OCI-LY7 (cell line): ENCODE measurements around the gene NFYC. TPM values are rescaled to one million over a fixed set of nuclear protein-coding genes. Genes with fewer than 3 reads are reported as not detected.

Source experiments
- BruUV-seq: library from RNA; stranded (reverse); fragments of 400-500 nt; replicated peaks from 2 replicates; lab custom pipeline; 2021; lab: Mats Ljungman, UMichigan
- CTCF ChIA-PET: fragments of 300-600 bp; sonication (Branson Sonifier 250); formaldehyde crosslinking; loops from one replicate; lab custom pipeline; 2022; ENCODE audit warnings: antibody characterized with exemption; ENCODE audit not compliant: unreplicated experiment; lab: Charles Lee
- POLR2A ChIA-PET: fragments of 300-600 bp; sonication (Branson Sonifier 250); formaldehyde crosslinking; loops from one replicate; lab custom pipeline; 2022; ENCODE audit warnings: antibody characterized with exemption; lab: Charles Lee
- DNase-seq: peaks from one replicate; pipeline ENCODE4 v3.0.0-alpha.2; 2015; ENCODE audit warnings: low spot score
- H2AFZ ChIP-seq: fragments of 200-600 bp; sonication (generic), shearing (Covaris generic); 2 replicates; pipeline ENCODE4 v1.6.1; 2014; ENCODE audit warnings: mild to moderate bottlenecking, antibody characterized with exemption, low read length, moderate library complexity
- H3K27ac ChIP-seq: fragments of 200-600 bp; sonication (generic); 2 replicates; pipeline ENCODE4 v1.5.1; 2014; ENCODE audit warnings: mixed run types, low read depth, mild to moderate bottlenecking, moderate library complexity, low read length, inconsistent platforms; ENCODE audit not compliant: poor library complexity, severe bottlenecking
- H3K36me3 ChIP-seq: fragments of 200-600 bp; sonication (generic); 2 replicates; pipeline ENCODE4 v1.6.1; 2014; ENCODE audit warnings: mild to moderate bottlenecking, antibody characterized with exemption, low read length, moderate library complexity, mixed read lengths; ENCODE audit not compliant: insufficient read depth
- H3K4me1 ChIP-seq: fragments of 200-600 bp; sonication (generic); 2 replicates; pipeline ENCODE4 v1.5.1; 2014; ENCODE audit warnings: mild to moderate bottlenecking, low read length; ENCODE audit not compliant: insufficient read depth, poor library complexity, severe bottlenecking
- H3K4me2 ChIP-seq: fragments of 200-600 bp; sonication (generic); 2 replicates; pipeline ENCODE4 v1.6.1; 2014; ENCODE audit warnings: mild to moderate bottlenecking, low read length
- H3K4me3 ChIP-seq: fragments of 200-600 bp; sonication (generic); 2 replicates; pipeline ENCODE4 v1.5.1; 2014; ENCODE audit warnings: mild to moderate bottlenecking, low read depth, low read length; ENCODE audit not compliant: poor library complexity, severe bottlenecking
- H3K79me2 ChIP-seq: fragments of 200-600 bp; sonication (generic); 2 replicates; pipeline ENCODE4 v1.6.1; 2016; ENCODE audit warnings: low read depth, mild to moderate bottlenecking, low read length, moderate library complexity, mixed read lengths; ENCODE audit not compliant: insufficient read depth
- H3K9me2 ChIP-seq: fragments of 200-600 bp; sonication (generic); 2 replicates; pipeline ENCODE4 v1.6.1; 2016; ENCODE audit warnings: mild to moderate bottlenecking, low read length, mixed read lengths; ENCODE audit not compliant: insufficient read depth
- H3K9me3 ChIP-seq: fragments of 200-600 bp; sonication (generic); 2 replicates; pipeline ENCODE4 v1.6.1; 2014; ENCODE audit warnings: mild to moderate bottlenecking, mixed run types, low read length, mixed read lengths
- H4K20me1 ChIP-seq: fragments of 200-600 bp; sonication (generic); 2 replicates; pipeline ENCODE4 v1.6.1; 2014; ENCODE audit warnings: mild to moderate bottlenecking, antibody characterized with exemption, low read length, moderate library complexity, mixed read lengths; ENCODE audit not compliant: insufficient read depth
- EZH2phosphoT487 ChIP-seq: fragments of 200-600 bp; sonication (generic); IDR thresholded peaks from 2 replicates; pipeline ENCODE4 v1.6.1; 2018; ENCODE audit warnings: low read depth, borderline replicate concordance, mild to moderate bottlenecking, mixed run types, antibody characterized with exemption, low read length, moderate library complexity, mixed read lengths
- intact Hi-C: fragments of 100-400 bp; cut with micrococcal nuclease; formaldehyde crosslinking; loops from one replicate; pipeline ENCODE4 v1.10.0; 2022; ENCODE audit not compliant: unreplicated experiment
- total RNA-seq, 2 experiments: library from RNA; depleted of rRNA in 1 of 2; stranded (reverse); fragments of >200 nt in 1 of 2; shearing (Covaris generic) in 1 of 2; gene quantifications; 2 replicates each; pipeline ENCODE4 v1.2.3, GENCODE V29; 2014 to 2022
- TF ChIP-seq, protein P1 (sequence below): fragments of 200-600 bp; sonication (generic); conservative IDR thresholded peaks from 2 replicates; pipeline ENCODE4 v1.5.1; 2014; ENCODE audit warnings: mild to moderate bottlenecking, antibody characterized with exemption, low read length, moderate library complexity, mixed read lengths

NFYC gene
- total RNA-seq, 2 experiments from 2014 or later, result 39.1 to 71.0 TPM

DNA sequence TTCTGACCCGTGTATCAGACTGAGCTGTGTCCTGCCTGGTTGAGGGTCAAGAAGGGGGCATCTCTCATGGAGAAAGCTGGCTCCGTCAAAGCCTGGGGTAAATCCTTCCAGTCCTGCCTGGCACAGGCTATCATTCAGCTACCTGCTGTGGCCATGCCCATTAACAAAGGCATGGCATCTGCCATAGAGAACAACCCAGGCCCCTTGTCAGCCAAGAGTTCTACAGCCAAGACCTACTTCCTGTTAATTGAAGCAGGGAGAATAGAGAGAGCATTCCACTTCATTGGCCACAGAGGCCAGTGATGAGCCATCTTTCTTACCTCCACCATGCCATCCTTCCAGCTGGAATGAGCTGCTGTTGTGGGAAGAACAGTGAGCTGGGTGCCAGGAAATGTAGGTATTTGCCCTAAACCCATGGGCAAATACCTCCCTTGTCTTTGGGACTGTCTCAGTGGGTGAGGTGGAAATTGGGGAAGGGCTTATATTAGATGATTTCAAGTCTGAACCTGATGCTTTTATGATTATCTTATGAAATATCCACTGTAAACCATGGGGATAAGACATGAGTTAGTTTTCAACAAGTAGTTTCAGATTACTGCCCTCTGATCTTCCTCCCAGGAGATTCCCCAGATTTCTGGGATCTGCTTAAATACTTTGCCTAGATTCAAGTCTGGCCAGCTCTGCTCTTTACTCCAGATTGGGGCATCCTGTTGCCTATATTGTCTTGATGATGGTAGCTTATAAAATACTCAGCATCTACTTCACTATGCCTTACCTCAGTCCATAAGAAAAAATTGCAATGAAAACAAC lies 80.8 kb downstream of the NFYC start:
- Histone ChIP-seq H3K36me3 (peaks cover 84% of the 10 kb centered on the region), H3K79me2 (no peaks in the 10 kb centered on the region), H3K4me2 (no peak overlapping the region), H2AFZ (no peak overlapping the region), H3K9me2 (no peaks in the 10 kb centered on the region), H3K4me3 (no peak overlapping the region), H3K9me3 (no peaks in the 10 kb centered on the region), H3K27ac (no peak overlapping the region), H3K4me1 (no peaks in the 10 kb centered on the region), H4K20me1 (no peaks in the 10 kb centered on the region)
- intact Hi-C loops, result loop anchor here (2.0 kb wide), 1 partner anchor 160 kb away; no protein-coding TSS in a partner anchor
- DNase-seq, result no peak
- TF ChIP-seq, protein P1, sequence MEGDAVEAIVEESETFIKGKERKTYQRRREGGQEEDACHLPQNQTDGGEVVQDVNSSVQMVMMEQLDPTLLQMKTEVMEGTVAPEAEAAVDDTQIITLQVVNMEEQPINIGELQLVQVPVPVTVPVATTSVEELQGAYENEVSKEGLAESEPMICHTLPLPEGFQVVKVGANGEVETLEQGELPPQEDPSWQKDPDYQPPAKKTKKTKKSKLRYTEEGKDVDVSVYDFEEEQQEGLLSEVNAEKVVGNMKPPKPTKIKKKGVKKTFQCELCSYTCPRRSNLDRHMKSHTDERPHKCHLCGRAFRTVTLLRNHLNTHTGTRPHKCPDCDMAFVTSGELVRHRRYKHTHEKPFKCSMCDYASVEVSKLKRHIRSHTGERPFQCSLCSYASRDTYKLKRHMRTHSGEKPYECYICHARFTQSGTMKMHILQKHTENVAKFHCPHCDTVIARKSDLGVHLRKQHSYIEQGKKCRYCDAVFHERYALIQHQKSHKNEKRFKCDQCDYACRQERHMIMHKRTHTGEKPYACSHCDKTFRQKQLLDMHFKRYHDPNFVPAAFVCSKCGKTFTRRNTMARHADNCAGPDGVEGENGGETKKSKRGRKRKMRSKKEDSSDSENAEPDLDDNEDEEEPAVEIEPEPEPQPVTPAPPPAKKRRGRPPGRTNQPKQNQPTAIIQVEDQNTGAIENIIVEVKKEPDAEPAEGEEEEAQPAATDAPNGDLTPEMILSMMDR, result no peak
- TF ChIP-seq EZH2phosphoT487, result no peak
- CTCF ChIA-PET, result interaction anchor here (0.9 to 1.0 kb wide), 2 partner anchors 26 to 104 kb away, joined by 3 read pairs; no protein-coding TSS in a partner anchor
- POLR2A ChIA-PET, result interaction anchor here (0.6 kb wide), 1 partner anchor 40 kb away, joined by 3 read pairs; no protein-coding TSS in a partner anchor
- no TSS peak for BruUV-seq

DNA sequence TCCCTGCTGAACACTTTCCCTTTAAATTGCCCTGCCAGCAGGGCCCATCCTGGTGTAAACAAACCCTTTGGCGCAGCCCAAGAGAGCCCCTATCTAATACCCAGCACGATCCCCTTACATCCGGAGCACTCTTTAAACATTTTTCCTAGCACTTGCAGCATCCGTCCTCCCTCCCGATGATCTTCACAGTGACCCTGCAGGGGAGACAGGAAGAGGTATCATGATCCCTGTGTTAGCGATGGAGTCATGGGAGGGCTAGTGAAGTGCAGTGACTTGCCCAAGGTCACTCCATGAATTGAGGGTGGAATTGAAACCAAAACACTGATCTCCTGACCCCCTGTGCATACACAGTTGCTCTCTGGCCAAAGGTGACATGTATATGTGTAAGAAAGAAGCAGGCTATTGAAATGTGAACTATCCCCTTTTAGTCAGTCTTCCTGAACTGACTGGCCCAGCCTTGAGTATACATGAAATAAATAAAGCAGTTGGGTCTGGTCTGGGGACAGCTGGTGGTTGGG lies 82.3 kb downstream of the NFYC start:
- no TSS peak for BruUV-seq
- POLR2A ChIA-PET, result interaction anchor here (1.4 kb wide), 1 partner anchor 9 kb away, joined by 3 read pairs; no protein-coding TSS in a partner anchor
- CTCF ChIA-PET, result interaction anchor here (0.7 to 2.5 kb wide), 7 partner anchors 9 to 80 kb away, joined by 3 to 10 read pairs (median 4); no protein-coding TSS in a partner anchor
- H3K79me2 ChIP-seq, result no peaks in the 10 kb centered on the region
- no peak overlapping the region for H3K27ac ChIP-seq
- no peaks in the 10 kb centered on the region for H4K20me1 ChIP-seq
- no peaks in the 10 kb centered on the region for H3K9me2 ChIP-seq
- DNase-seq, result no peak
- H2AFZ ChIP-seq, result no peak overlapping the region
- peaks cover 71% of the 10 kb centered on the region for H3K36me3 ChIP-seq
- intact Hi-C loops, result loop anchor here (1.0 to 2.0 kb wide), 3 partner anchors 76 to 179 kb away; no protein-coding TSS in a partner anchor
- H3K4me3 ChIP-seq, result no peak overlapping the region
- H3K4me2 ChIP-seq, result no peak overlapping the region
- TF ChIP-seq EZH2phosphoT487, result no peak
- TF ChIP-seq, protein P1, result no peak
- no peaks in the 10 kb centered on the region for H3K4me1 ChIP-seq
- H3K9me3 ChIP-seq, result no peaks in the 10 kb centered on the region
